Epithelial cell of proximal tubule (primary cell): ENCODE measurements around the gene TMEM33. TPM values are rescaled to one million over a fixed set of nuclear protein-coding genes. Genes with fewer than 3 reads are reported as not detected.

Experiments
- DNase-seq: peaks from one replicate; pipeline ENCODE4 v3.0.0-alpha.2; 2011; ENCODE audit warnings: low read depth
- H3K4me3 ChIP-seq: 2 replicates; pipeline ENCODE4 v1.5.1; 2011; ENCODE audit warnings: low read depth, mild to moderate bottlenecking, low read length
- CTCF ChIP-seq: conservative IDR thresholded peaks from 2 replicates; pipeline ENCODE4 v1.5.1; 2012; ENCODE audit warnings: low read depth, mild to moderate bottlenecking, low read length
- total RNA-seq: library from RNA; depleted of rRNA; stranded (reverse); fragments of >200 nt; gene quantifications from 2 replicates; pipeline ENCODE4 v1.2.3, GENCODE V29; 2015

The TMEM33 gene
- total RNA-seq, 1 donor from 2014 or later = 43.2 TPM

- no peak overlapping the region for H3K4me3 ChIP-seq
- no peak for DNase-seq
These were observed 27.9 kb downstream of the TMEM33 start for GRCh38 chr4:41963105-41963504.

GRCh38 chr4:41964401-41964800 lies 29.2 kb downstream of the TMEM33 start:
- no peak overlapping the region for H3K4me3 ChIP-seq
- no peak for DNase-seq
- TF ChIP-seq CTCF = no peak

More at GRCh38 chr4:41963105-41963504, 27.9 kb downstream of the TMEM33 start:
- peak; percentile 45 for TF ChIP-seq CTCF

GRCh38 chr4:41967392-41967791 lies 32.2 kb downstream of the TMEM33 start:
- H3K4me3 ChIP-seq = no peak overlapping the region
- DNase-seq = no peak
- TF ChIP-seq CTCF = no peak

- no peak for TF ChIP-seq CTCF
- H3K4me3 ChIP-seq = no peak overlapping the region
- no peak for DNase-seq
These were observed 34.4 kb downstream of the TMEM33 start for GRCh38 chr4:41969671-41970070.

- TF ChIP-seq CTCF = no peak
- no peak for DNase-seq
- no peak overlapping the region for H3K4me3 ChIP-seq
These were observed 40.1 kb downstream of the TMEM33 start for GRCh38 chr4:41975341-41975740.

- no peak overlapping the region for H3K4me3 ChIP-seq
- DNase-seq = no peak
- TF ChIP-seq CTCF = no peak
These were observed 41.7 kb downstream of the TMEM33 start for GRCh38 chr4:41976775-41977516.

- no peak for DNase-seq
- no peak for TF ChIP-seq CTCF
- H3K4me3 ChIP-seq = no peak overlapping the region
These were observed 42.5 kb downstream of the TMEM33 start for GRCh38 chr4:41977709-41978108.
